GM19372 (cell line): ENCODE data around the gene RSL1D1.
"Not testable (repeated sequence)": the region's sequence is repeated elsewhere in the genome, so short reads cannot be mapped to it uniquely, and the experiment has no call there.

Source experiments
- ATAC-seq: cut with Tn5 transposase; IDR thresholded peaks from one replicate; pipeline ENCODE4 v1.9.1; 2021; ENCODE audit warnings: mild to moderate bottlenecking, low read depth, moderate library complexity; ENCODE audit not compliant: unreplicated experiment

The RSL1D1 gene

GRCh38 chr16:11844499-11844898 lies 6.8 kb downstream of the RSL1D1 start:
- ATAC-seq, result no peak

GRCh38 chr16:11843861-11844260 lies 7.5 kb downstream of the RSL1D1 start:
- ATAC-seq, result no peak

- ATAC-seq, result no peak
Measured at GRCh38 chr16:11843206-11843605, 8.1 kb downstream of the RSL1D1 start.

GRCh38 chr16:11841026-11841425 lies 10.3 kb downstream of the RSL1D1 start:
- ATAC-seq, result no peak

GRCh38 chr16:11836650-11837244 lies 14.6 kb downstream of the RSL1D1 start:
- no peak for ATAC-seq

GRCh38 chr16:11835891-11836649 lies 15.3 kb downstream of the RSL1D1 start:
- ATAC-seq, result no peak

GRCh38 chr16:11835309-11835708 lies 16.0 kb downstream of the RSL1D1 start:
- ATAC-seq, result no peak

GRCh38 chr16:11833951-11834695 lies 17.2 kb downstream of the RSL1D1 start:
- no peak for ATAC-seq

- no peak for ATAC-seq
Measured at GRCh38 chr16:11828696-11829095, 22.6 kb downstream of the RSL1D1 start.

- ATAC-seq, result not testable (repeated sequence)
Measured at GRCh38 chr16:11825520-11826165, 25.7 kb downstream of the RSL1D1 start.

- no peak for ATAC-seq
Measured at GRCh38 chr16:11824362-11824761, 27.0 kb downstream of the RSL1D1 start.

- not testable (repeated sequence) for ATAC-seq
Measured at GRCh38 chr16:11823645-11824044, 27.7 kb downstream of the RSL1D1 start.

GRCh38 chr16:11819798-11820197 lies 31.5 kb downstream of the RSL1D1 start:
- ATAC-seq, result no peak

GRCh38 chr16:11818970-11819369 lies 32.4 kb downstream of the RSL1D1 start:
- not testable (repeated sequence) for ATAC-seq

GRCh38 chr16:11816123-11816522 lies 35.2 kb downstream of the RSL1D1 start:
- no peak for ATAC-seq

GRCh38 chr16:11814800-11815199 lies 36.5 kb downstream of the RSL1D1 start:
- ATAC-seq, result not testable (repeated sequence)

GRCh38 chr16:11806721-11807120 lies 44.6 kb downstream of the RSL1D1 start:
- no peak for ATAC-seq

GRCh38 chr16:11805556-11805955 lies 45.8 kb downstream of the RSL1D1 start:
- no peak for ATAC-seq

GRCh38 chr16:11801481-11802021 lies 49.8 kb downstream of the RSL1D1 start:
- ATAC-seq, result no peak

GRCh38 chr16:11800382-11800718 lies 51.0 kb downstream of the RSL1D1 start:
- no peak for ATAC-seq
